ENCODE data around the gene GPC3.
A peak's percentile ranks its signal among the peaks of the same experiment; 100 is the strongest.

GRCh38 chrX:133926809-133927208 is 58.6 kb downstream of the GPC3 start:
- TF ChIP-seq EZH2 (IDR thresholded peaks at IDR 0.05), result no peak
- TF ChIP-seq, protein P1, sequence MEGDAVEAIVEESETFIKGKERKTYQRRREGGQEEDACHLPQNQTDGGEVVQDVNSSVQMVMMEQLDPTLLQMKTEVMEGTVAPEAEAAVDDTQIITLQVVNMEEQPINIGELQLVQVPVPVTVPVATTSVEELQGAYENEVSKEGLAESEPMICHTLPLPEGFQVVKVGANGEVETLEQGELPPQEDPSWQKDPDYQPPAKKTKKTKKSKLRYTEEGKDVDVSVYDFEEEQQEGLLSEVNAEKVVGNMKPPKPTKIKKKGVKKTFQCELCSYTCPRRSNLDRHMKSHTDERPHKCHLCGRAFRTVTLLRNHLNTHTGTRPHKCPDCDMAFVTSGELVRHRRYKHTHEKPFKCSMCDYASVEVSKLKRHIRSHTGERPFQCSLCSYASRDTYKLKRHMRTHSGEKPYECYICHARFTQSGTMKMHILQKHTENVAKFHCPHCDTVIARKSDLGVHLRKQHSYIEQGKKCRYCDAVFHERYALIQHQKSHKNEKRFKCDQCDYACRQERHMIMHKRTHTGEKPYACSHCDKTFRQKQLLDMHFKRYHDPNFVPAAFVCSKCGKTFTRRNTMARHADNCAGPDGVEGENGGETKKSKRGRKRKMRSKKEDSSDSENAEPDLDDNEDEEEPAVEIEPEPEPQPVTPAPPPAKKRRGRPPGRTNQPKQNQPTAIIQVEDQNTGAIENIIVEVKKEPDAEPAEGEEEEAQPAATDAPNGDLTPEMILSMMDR (IDR thresholded peaks at IDR 0.05), result peak; percentile 14
